Upper lobe of right lung (tissue), 1 donor: ENCODE measurements around the gene ARMC7. TPM values are rescaled to one million over a fixed set of nuclear protein-coding genes. Genes with fewer than 3 reads are reported as not detected.

Source experiments
- ATAC-seq: fragments of 200-7000 bp; cut with Tn5 transposase; one replicate; pipeline ENCODE4 v1.9.1; 2020; ENCODE audit warnings: mild to moderate bottlenecking, moderate library complexity
- DNase-seq: peaks from one replicate; pipeline ENCODE4 v3.0.0-alpha.2; 2020
- H3K27ac ChIP-seq: fragments of 200-600 bp; one replicate; pipeline ENCODE4 v1.8.0; 2022
- H3K27me3 ChIP-seq: fragments of 200-600 bp; one replicate; pipeline ENCODE4 v1.8.0; 2022; ENCODE audit warnings: mild to moderate bottlenecking
- H3K36me3 ChIP-seq: fragments of 200-600 bp; one replicate; pipeline ENCODE4 v1.8.0; 2022
- H3K4me1 ChIP-seq: fragments of 200-600 bp; one replicate; pipeline ENCODE4 v1.8.0; 2022
- H3K4me3 ChIP-seq: fragments of 200-600 bp; one replicate; pipeline ENCODE4 v1.8.0; 2022; ENCODE audit warnings: mild to moderate bottlenecking
- H3K9me3 ChIP-seq: fragments of 200-600 bp; one replicate; pipeline ENCODE4 v1.8.0; 2022
- CTCF ChIP-seq: fragments of 200-600 bp; IDR thresholded peaks from one replicate; pipeline ENCODE4 v1.8.0; 2022; ENCODE audit warnings: antibody characterized with exemption
- intact Hi-C: fragments of 100-400 bp; cut with DNase I; formaldehyde crosslinking; loops from one replicate; pipeline ENCODE4 v1.11.0; 2022
- total RNA-seq: library from RNA; stranded (reverse); fragmentation: NEBNext Ultra II Directional; extraction: Animal tissue kit (Norgen Biotek cat#: 25700); gene quantifications from one replicate; pipeline ENCODE4 v1.2.1, GENCODE V29; 2021
- donor health status: DM: no; HTN: yes; CAD: no; lungs with severe emphysema.

Gene ARMC7
- total RNA-seq, 1 donor from 2014 or later: 18.0 TPM

- DNase-seq (no peak), ATAC-seq (no peak)
- no peaks in the 10 kb centered on the region for H3K9me3 ChIP-seq
- no peak for TF ChIP-seq CTCF
- H3K4me3 ChIP-seq: no peak overlapping the region
- intact Hi-C loops: no loop called here
- H3K4me1 ChIP-seq: peaks cover 28% of the 10 kb centered on the region
- no peak overlapping the region for H3K27ac ChIP-seq
- H3K36me3 ChIP-seq: no peaks in the 10 kb centered on the region
- H3K27me3 ChIP-seq: no peaks in the 10 kb centered on the region
These were observed 35.2 kb upstream of the ARMC7 start for GRCh38 chr17:75074532-75074931.

- no peak for DNase-seq
- Histone ChIP-seq H3K27ac (no peak overlapping the region), H3K4me1 (peaks cover 33% of the 10 kb centered on the region), H3K36me3 (no peaks in the 10 kb centered on the region), H3K27me3 (no peaks in the 10 kb centered on the region), H3K4me3 (no peak overlapping the region), H3K9me3 (no peaks in the 10 kb centered on the region)
- TF ChIP-seq CTCF: no peak
- ATAC-seq: no peak
- intact Hi-C loops: no loop called here
These were observed 34.0 kb upstream of the ARMC7 start for GRCh38 chr17:75075597-75076336.

DNA sequence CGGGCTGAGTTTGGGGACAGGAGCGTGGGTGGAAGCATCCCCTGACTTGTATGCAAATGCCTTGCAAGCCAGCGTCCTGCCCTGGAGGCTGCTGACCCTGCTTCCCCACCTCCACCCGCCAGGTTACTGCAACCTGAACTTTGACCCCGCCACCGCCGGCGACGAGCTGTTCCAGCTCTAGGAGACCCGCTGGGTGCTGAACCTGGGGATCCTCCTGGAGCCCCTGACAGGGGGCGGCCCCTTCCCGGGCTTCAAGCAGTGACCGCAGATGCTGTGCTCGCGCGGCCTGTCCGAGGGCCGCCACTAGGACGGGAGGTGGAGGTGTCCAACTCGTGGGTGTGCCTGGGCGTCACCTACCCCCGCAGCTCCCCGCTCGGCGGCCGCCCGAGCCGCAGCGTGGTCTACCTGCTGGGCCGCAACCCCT lies 32.7 kb upstream of the ARMC7 start:
- intact Hi-C loops: no loop called here
- Histone ChIP-seq H3K36me3 (no peaks in the 10 kb centered on the region), H3K9me3 (no peaks in the 10 kb centered on the region), H3K27me3 (no peaks in the 10 kb centered on the region), H3K4me1 (peaks cover 33% of the 10 kb centered on the region), H3K4me3 (peak overlapping the region; percentile 46), H3K27ac (peak overlapping the region; percentile 89)
- no peak for ATAC-seq
- no peak for DNase-seq
- no peak for TF ChIP-seq CTCF

- H3K4me3 ChIP-seq: peak overlapping the region; percentile 46
- H3K27me3 ChIP-seq: no peaks in the 10 kb centered on the region
- peak overlapping the region; percentile 89 for H3K27ac ChIP-seq
- no peaks in the 10 kb centered on the region for H3K36me3 ChIP-seq
- TF ChIP-seq CTCF: peak; percentile 21
- peaks cover 33% of the 10 kb centered on the region for H3K4me1 ChIP-seq
- no peaks in the 10 kb centered on the region for H3K9me3 ChIP-seq
- peak; percentile 90 for DNase-seq
- peak; percentile 84 for ATAC-seq
- intact Hi-C loops: no loop called here
These were observed 32.1 kb upstream of the ARMC7 start for GRCh38 chr17:75077496-75078283.

DNA sequence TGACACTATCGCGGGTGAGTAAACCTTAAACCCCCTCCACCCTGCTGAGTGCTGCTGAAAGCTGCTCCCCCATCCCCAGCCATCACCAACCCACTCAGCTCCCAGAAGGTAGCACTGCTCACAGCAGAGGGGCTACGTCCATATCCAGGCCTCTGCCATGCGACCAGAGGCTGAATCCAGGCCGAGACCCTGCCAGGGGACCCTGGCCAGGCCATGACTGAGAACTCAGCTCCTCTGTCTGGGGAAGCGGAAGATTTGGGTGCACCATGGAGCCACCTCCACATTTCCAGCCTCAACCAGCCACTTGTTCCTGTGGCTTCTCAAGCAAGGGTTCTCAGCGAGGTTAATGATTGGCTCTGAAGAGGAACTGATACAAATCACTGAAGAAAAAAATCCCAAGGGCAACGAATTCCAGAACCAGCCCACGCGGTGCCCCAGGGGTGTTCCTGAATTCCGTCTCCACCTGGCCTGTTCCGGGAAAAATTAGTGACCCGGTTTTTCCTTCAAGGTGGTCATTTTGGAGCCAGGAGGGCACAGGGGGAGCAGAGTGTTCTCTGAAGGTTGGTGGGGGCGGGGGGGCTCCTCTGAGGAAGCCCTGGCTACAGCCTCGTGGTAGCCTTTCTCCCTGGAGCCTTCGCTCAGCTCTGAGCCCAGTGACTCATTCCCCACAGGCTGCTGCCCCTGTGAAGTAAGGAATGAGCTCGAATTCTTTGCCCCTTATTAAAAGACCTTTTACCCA lies 31.3 kb upstream of the ARMC7 start:
- ATAC-seq (peak; percentile 53), DNase-seq (peak; percentile 81)
- Histone ChIP-seq H3K27ac (peak overlapping the region; percentile 89), H3K27me3 (no peaks in the 10 kb centered on the region), H3K9me3 (no peaks in the 10 kb centered on the region), H3K4me1 (peaks cover 33% of the 10 kb centered on the region), H3K36me3 (no peaks in the 10 kb centered on the region), H3K4me3 (no peak overlapping the region)
- intact Hi-C loops: no loop called here
- no peak for TF ChIP-seq CTCF
